ENCODE results near the gene VPS37D.
"Not testable (repeated sequence)": the region's sequence is repeated elsewhere in the genome, so short reads cannot be mapped to it uniquely, and the experiment has no call there.

The VPS37D gene

DNA sequence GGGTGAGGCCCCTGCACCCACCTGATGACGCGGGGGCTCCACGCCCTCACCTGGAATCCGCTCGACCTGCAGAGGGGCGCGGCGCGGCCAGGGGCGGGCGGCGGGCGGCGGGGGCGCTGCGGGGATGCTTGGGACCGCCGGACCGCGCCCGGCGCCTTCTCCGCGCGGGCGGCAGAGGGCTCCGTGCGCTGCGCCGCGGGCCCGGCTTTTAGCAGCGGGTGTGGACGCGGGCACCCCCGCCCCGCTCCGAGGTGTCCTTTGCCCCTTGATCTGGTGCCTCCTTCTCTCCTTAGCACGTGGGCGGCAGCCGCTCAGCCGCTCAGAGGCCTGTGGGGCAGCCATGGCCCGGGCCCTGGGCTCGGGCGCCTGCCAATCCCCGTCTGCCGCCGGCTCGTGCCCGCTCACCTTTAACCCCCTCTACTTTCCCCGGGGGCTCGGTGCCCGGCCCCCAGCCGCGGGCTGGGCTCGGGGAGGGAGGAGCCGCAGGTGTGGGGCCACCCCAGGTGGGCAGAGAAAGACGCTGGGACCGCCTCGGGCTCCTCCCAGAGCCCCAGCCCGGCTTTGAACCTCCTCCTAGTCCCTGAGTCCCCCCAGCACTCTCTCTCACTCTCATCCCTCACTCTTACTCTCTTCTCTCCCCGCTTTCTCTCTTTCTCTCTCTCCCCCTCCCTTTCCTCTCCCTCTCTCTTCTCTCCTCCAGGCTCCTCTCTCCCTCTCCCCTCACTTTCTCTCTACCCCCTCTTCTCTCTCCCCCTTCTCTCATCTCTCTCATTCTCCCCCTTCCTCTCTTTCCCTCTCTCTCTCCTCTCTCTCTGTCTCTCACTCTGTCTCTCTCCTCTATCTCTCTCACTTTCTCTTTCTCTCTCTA lies 19.7 kb upstream of the VPS37D start:
- H3K27ac ChIP-seq: no peak overlapping the region
- TF ChIP-seq ZFX (IDR thresholded peaks at IDR 0.05; ENCODE audit: borderline replicate concordance): no peak
- TF ChIP-seq, protein P1, sequence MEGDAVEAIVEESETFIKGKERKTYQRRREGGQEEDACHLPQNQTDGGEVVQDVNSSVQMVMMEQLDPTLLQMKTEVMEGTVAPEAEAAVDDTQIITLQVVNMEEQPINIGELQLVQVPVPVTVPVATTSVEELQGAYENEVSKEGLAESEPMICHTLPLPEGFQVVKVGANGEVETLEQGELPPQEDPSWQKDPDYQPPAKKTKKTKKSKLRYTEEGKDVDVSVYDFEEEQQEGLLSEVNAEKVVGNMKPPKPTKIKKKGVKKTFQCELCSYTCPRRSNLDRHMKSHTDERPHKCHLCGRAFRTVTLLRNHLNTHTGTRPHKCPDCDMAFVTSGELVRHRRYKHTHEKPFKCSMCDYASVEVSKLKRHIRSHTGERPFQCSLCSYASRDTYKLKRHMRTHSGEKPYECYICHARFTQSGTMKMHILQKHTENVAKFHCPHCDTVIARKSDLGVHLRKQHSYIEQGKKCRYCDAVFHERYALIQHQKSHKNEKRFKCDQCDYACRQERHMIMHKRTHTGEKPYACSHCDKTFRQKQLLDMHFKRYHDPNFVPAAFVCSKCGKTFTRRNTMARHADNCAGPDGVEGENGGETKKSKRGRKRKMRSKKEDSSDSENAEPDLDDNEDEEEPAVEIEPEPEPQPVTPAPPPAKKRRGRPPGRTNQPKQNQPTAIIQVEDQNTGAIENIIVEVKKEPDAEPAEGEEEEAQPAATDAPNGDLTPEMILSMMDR (IDR thresholded peaks at IDR 0.05): peak; percentile 75

DNA sequence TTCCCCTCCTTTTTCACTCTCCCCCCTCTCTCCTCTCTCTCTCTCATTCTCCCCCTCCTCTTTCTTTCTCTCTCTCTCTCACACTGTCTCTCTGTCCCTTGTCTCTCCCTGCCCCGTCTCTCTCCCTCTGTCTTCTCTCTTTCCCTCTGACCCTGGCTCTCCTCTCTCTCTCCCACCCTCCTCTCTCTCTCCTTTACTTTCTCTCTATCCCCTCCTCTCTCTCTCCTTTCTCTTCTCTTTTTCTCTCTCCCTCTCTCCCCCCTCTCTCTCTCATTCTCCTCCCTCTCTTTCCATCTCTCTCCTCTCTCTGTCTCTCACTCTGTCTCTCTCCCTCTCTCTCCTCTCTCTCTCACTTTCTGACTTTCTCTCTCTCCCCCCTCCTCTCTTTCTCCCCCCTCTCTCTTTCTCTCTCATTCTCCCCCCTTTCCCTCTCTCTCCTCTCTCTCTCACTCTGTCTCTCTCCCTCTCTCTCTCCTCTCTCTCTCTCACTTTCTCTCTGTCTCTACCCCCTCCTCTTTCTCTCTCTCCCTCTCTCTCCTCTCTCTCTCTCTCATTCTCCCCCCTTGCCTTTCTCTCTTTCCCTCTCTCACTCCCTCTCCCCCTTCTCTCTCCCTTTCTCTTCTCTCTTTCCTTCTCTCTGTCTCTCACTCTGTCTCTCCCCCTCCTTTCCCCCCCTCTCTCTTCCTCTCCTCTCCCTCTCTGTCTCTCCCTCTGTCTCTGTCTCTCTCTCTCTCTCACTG lies 18.9 kb upstream of the VPS37D start:
- TF ChIP-seq, protein P1 (IDR thresholded peaks at IDR 0.05): no peak
- no peak for TF ChIP-seq ZFX (IDR thresholded peaks at IDR 0.05; ENCODE audit: borderline replicate concordance)
- H3K27ac ChIP-seq: no peak overlapping the region

DNA sequence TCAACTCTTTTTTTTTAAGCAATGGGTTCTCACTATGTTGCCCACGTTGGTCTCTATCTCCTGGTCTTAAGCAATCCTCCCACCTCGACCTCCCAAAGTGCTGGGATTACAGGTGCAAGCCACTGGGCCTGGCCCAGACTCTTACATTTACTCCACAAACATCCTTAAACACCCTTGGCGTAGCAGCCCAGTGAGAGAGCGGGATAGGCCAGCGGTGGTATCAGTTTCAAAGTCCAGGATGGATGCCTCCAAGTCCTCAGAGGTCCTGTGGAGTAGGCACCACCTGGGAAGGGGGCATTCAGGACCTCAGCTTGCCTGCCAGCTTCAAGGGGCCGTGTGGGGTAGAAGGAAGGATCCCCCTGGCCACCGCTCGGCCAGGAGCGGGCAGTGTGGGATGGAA lies 18.1 kb upstream of the VPS37D start:
- TF ChIP-seq, protein P1 (IDR thresholded peaks at IDR 0.05): no peak
- no peak for TF ChIP-seq ZFX (IDR thresholded peaks at IDR 0.05; ENCODE audit: borderline replicate concordance)
- no peak overlapping the region for H3K27ac ChIP-seq

DNA sequence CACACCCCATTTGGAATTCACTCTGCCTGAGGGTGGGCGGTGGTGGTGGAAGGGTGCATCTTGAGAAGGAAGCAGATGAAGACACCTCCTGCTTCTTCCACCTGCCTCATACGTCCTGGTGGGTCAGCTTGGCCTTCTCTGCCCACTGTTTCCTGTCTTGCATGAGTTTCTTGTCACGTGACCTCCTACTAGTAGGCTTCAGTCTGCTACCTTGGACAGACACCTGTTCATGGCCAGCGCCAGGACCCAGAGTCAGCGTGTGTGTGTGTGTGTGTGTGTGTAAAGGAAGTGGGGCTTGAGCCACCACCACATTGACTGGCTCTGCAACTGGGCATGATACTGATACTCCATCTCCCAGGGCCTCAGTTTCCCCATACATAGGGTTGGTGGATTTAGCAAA lies 17.1 kb upstream of the VPS37D start:
- H3K27ac ChIP-seq: no peak overlapping the region
- TF ChIP-seq ZFX (IDR thresholded peaks at IDR 0.05; ENCODE audit: borderline replicate concordance): no peak

DNA sequence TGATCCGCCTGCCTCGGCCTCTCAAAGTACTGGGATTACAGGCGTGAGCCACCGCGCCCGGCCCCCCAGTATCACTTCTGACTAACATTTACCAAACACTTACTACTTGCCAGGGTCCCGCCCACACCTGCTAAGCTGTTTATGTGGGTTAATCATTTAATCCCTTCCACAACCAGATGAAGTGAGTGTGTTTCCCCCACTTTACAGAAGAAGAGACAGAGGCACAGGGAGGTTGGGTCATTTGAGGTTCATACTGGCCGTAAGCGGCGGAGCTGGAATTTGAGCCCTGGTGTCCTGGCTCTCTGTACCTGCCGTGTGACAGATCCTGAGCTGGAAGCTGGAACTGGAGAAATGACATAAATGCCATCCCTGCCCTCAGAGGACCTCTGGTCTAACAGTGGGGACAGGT lies 15.1 kb upstream of the VPS37D start:
- no peak overlapping the region for H3K27ac ChIP-seq
- TF ChIP-seq, protein P1 (IDR thresholded peaks at IDR 0.05): no peak
- TF ChIP-seq ZFX (IDR thresholded peaks at IDR 0.05; ENCODE audit: borderline replicate concordance): no peak

DNA sequence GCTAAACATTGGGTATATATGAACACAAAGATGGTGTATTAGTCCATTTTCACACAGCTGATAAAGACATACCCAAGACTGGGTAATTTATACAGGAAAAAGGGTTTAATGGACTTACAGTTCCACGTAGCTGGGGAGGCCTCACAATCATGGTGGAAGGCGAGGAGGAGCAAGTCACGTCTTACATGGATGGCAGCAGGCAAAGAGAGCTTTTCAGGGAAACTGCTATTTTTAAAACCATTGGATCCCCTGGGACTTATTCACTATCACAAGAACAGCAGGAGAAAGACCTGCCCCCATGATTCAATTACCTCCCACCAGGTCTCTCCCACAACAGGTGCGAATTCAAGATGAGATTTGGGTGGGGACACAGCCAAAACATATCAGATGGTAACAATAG lies 12.3 kb upstream of the VPS37D start:
- H3K27ac ChIP-seq: not testable (repeated sequence)

DNA sequence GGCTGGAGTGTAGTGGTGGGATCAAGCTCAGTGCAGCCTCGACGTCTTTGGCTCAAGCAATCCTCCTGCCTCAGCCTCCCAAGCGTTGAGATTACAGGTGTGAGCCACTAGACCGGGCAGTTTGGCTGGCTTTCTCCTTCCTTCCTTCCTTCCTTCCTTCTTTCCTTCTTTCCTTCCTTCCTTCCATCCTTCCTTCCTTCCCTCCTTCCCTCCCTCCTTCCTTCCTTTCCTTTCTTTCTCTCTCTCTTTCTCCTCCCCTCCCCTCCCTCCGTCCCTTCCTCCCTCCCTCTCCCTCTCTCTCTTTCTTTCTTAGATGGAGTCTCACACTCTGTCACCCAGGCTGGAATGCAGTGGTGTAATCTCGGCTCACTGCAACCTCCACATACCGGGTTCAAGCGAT lies 7.6 kb upstream of the VPS37D start:
- TF ChIP-seq, protein P1 (IDR thresholded peaks at IDR 0.05): no peak
- H3K27ac ChIP-seq: no peak overlapping the region

DNA sequence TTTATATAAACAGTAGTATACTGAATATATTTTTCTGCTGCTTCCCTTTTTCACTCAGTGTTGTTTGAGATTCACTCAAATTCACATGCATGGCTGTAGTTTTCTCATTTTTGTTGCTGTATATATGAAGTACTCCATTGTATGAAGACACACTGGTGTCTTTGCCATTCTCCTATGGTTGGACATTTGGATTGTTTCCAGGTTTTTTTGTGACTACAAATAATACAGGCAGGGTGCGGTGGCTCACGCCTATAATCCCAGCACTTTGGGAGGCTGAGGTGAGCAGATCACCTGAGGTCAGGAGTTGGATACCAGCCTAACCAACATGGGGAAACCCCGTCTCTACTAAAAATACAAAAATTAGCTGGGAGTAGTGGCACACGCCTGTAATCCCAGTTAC lies 7.0 kb upstream of the VPS37D start:
- H3K27ac ChIP-seq: not testable (repeated sequence)

DNA sequence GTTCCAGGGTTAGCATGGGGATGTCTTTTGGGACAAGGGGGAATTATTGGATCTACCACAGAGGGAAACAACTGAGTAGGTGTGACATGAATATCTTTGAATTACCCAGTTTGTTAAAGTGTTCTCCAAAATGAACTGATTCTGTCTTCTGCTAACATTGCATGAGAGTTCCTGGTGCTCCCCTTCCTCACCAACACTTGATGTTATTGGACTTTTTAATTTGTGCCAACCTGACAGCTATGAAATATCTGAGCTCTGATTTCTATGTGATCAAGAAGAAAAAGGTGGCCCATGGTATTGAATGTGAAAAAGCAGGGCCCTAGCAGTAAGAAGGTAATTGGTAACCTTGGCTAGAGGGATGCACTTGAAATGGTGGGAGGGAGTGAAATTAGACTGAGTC lies 4.6 kb upstream of the VPS37D start:
- H3K27ac ChIP-seq: no peak overlapping the region
- TF ChIP-seq ZFX (IDR thresholded peaks at IDR 0.05; ENCODE audit: borderline replicate concordance): no peak
- TF ChIP-seq, protein P1 (IDR thresholded peaks at IDR 0.05): no peak
